ENCODE measurements around the gene LRRC18.

Gene LRRC18

GRCh38 chr10:48945441-48946130 lies 5.9 kb upstream of the LRRC18 start:
- no peak for DNase-seq

DNA sequence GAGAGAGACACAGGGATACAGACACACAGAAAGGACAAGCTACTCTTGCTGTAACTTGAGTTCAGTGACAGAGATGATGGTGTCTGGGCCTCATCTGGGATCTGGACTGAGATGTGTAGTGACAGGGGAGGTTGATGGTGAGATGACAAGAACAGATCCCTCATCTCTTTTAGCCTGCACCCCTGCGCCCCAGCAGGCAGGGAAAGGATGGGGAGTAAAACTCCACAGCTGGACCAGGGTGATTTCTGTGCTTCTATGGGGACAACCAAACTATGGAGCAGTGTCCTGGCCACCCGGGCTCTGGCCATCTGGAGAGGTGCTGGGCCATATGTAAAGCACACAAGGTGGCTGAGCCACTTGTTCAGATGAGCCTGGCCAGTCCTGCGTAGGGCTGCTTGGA lies 4.5 kb upstream of the LRRC18 start:
- DNase-seq, result no peak

GRCh38 chr10:48943096-48943495 lies 3.5 kb upstream of the LRRC18 start:
- DNase-seq, result no peak

- DNase-seq, result no peak
These were observed 1.9 kb upstream of the LRRC18 start for GRCh38 chr10:48941427-48942075.

DNA sequence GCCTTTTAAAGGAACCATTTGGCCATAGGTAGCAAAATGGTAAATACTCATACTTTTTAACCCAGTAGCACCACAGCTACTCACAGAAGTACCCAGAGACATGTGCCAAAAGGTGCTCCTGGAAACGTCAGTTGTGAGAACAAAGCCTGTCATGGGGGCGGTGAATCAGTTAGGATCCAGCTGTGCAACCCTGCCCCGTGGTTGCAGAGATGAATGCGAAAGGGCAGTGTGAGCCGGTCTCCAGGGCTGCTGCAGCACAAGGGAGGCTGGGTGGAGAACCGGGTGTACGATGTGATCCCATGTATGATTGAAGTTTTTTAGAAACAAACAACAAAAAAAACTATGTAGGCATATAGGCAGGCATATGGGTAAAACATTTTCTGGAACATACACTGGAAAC lies 1.3 kb upstream of the LRRC18 start:
- DNase-seq, result no peak

GRCh38 chr10:48940372-48940771 lies 732 bp upstream of the LRRC18 start:
- no peak for DNase-seq

- DNase-seq, result no peak
These were observed 577 bp downstream of the LRRC18 start for GRCh38 chr10:48938990-48939536.

- no peak for DNase-seq
These were observed 1.4 kb downstream of the LRRC18 start for GRCh38 chr10:48938281-48938680.

GRCh38 chr10:48937796-48938195 lies 1.8 kb downstream of the LRRC18 start:
- DNase-seq, result no peak

GRCh38 chr10:48935577-48935976 lies 4.1 kb downstream of the LRRC18 start:
- DNase-seq, result no peak

DNA sequence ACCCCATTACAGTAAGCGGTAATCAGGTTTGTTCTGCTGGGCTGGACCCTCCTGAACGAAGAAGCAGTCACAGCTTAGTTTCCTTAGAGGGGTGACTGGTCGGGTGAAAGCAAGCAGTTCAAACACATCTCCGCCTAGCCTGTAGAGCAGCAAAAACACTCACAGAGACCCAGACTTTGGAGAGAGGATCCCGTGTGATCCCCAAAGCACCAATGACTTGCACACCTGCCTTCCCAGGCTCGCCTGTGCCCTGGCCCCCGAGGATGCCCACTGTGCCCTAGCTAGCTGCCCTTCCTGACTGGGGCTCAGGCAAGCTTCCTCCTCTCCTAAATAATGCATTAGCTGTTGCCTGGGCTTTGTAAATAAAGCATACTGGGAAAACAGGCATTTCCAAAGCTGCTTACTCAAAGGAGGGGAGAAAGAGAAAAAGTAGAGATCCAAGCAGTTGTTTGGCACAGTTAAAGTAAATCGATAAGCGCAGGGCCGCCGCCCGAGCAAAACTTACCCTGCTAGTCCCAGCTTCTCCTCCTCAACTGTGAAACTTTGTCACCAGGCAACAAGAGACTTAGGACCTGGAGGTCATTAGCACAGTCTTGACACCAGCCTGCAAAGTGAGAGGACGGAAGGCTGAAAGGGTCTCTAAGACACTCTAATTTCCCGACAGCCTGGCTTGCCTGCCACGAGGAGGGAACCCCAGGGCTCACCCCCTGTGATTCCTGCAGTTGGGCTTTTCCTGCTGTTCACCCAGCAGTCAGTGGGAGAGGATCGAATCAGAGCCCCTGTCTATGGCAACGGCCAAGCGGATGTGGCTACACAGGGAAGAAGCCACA lies 4.8 kb downstream of the LRRC18 start:
- no peak for DNase-seq

DNA sequence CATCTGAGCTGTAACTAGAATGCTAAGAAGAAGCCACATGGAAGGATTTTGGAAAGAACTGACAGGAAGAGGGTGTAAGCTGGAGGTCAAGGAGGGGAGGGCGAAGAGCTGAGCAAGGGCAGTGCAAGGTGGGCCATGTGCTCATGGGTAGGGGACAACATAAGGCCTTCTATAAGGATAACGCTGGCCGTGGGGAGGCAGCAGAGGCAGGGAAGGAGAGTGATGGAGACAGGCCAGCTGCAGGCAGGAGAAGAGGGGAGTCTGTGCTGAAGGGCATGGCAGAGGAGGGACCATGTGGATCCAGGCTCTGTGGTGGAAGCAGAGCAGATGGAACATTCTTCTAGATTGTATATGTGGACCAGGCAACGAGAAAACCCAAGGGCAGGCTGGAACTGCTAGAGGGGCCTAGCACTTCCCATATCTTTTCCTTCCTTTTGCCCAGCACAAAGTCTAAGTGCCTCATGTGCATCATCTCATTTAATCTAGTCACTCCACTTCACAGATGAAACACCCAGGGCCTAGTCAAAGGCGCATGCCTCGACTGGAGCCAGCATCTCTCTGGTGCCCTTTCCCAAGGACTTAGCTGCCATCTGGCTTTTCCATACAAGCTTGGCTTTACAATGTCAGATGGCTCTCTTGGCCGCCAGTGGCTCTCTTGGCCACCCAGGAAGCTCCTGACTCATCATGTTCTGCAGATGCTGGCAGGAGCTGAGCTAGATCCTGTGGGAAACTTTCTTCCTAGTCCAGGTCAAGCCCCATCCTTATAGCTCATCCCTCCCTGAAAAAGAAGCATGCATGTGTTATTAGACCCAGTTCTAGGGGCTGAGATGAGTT lies 6.6 kb downstream of the LRRC18 start:
- DNase-seq, result no peak

DNA sequence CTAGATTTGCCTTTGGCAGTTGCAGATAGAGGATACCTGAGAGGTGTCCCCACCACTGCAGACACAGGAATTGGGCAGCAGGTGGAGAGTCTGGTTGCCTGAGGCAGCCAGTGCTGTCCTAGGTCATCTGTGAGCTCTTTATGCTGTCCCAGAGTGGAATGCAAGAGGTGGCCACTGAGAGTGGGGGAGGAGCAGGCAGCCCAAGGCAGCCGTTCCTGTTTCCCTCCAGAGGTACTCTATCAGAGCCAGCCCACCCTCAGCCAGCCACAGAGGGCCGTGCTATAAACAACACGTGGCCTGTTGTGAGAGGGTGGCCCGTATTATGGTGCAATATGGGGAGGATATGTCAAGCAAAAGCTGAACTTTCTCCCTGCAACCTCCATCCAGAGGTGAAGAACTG lies 8.5 kb downstream of the LRRC18 start:
- no peak for DNase-seq

DNA sequence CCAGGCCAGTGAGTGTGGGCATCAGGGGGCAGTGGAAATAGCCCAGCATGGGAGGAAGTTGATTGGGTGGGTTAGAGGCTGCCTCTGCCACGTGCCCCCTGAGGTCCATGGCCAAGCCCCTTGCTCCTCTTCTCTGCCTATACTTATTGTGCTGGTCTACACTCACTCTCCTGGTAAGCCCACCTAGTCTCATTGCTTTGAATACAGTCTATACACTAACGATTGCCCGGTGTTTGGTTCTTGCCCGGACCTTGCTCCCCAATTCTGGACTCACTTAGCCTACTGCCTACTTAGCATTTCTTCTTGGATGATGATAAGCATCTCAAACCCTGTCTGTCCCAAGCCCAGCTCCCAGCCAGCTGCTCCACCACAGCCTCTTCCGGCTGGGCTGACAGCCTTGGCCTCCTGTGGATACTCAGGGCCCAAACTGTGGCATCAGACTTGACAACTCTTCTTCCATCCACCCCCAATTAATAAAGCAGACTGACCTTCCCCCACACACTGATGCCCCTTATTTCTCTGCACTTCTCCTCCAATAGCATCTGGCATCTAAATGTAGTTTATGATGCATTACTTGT lies 10.1 kb downstream of the LRRC18 start:
- DNase-seq, result no peak

GRCh38 chr10:48926764-48927540 lies 12.7 kb downstream of the LRRC18 start:
- no peak for DNase-seq

DNA sequence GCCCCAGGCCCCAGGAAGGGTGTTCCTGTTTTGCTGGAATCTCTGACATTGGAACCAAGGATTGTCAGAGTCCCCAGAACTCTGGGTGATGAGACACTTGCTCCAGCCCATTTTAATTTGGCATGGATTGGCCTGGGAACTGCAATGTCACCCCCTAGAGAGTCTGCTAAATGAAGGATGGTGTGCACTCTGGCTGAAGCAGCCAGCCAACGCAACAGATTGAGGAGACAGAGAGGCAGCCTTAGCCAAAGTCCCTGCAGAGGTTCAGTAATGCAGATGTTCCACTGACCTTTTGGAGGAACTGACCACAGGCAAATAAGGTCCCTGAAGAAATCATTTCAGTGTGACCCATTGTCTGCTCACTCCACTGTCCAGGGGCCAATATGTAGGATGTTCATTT lies 13.4 kb downstream of the LRRC18 start:
- no peak for DNase-seq

DNA sequence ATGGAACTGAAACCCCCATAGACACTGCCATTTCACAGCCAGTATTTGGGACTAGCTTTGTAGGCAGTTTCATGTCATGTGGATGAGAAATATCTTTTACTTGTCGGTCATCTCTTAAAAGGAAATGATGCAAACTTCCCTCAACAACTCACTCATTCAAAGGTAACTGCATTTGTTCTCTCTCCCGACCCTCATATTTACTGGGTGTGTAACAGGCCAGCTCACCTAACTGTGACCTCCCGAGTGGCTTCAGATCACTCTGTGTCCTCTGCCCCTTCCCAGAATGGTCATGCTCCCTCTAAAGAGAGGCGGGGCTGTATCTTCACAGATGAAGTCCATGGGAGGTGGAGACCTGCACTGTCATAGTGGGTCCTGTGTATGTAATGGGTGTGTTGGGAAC lies 14.7 kb downstream of the LRRC18 start:
- no peak for DNase-seq

DNA sequence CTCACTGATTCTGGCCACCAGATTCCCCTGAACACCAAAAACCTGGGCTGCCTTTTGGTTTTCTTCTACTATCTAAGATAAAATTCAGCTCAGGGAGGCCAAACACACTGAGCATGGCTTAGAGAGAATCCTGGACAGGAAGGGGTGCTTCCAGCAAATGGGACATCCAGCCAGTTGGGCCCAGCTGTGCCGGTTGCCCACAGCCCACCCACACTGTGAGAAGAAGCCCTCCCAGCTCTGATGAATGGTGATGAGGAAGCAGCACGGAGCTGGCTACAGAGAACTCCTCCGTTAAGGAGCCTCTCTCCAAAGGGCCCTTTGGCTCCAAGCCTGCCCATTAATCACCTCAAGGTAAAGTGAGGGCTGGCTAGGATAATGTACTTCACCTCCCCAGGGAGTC lies 15.9 kb downstream of the LRRC18 start:
- DNase-seq, result no peak

GRCh38 chr10:48913674-48914073 lies 26.0 kb downstream of the LRRC18 start:
- DNase-seq, result no peak

DNA sequence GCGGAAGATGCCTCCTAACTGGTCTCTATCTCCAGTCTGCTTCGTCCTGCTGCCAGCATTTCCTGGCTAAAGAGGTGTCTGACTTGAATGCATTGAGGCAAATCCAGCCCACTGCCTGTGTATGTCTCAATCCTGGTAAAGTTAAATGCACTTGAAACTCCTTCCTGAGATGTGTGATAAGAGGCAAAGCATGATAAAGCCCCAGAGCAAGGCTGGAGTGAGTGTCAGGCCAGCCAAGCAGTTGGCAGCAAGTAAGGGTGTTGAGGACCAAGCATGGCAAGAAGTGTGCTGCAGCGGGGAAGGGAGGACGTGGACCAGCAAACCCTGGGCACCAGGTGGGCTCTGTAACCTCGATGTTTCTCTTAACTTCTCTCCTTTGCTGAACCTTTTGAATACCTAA lies 29.1 kb downstream of the LRRC18 start:
- no peak for DNase-seq

DNA sequence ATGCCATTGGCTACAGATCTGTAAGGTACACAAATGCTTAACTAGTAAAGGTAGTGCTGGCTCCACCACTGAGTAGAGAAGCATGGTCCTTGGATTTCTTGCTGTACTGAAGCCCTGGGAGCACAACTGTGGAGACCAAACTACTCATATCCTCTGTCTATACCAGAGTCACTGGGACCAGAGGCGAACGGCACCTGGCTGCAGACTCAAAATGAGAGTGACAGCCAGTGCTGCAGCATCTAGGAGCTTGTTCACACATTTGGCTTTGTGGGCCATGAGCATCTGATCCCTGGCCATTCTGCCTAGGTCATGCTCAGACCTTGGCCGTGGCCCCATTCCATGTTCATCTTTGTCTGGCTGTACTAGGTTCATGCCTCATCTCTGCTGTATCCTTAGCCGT lies 31.9 kb downstream of the LRRC18 start:
- DNase-seq, result no peak

DNA sequence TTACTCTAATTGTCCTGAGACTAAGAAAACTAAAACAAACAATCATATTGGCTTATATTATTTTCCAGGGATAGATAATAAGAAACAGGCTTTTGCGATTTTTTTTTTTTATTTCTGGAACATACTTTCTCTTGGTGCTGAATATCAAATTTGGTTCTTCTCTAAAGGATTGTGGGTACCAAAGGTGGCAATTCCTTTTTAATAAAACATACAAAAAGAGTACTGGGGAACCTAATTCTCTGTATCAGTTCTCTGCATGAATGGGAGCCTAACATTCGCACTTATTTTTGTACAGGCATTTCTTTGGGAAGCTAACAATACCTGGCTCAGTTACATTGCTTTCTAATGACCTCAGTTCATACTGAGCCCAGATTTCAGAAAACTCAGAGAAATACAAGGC lies 32.8 kb downstream of the LRRC18 start:
- no peak for DNase-seq

All from NCI-H1105 treated with DMSO at 0.1 percent for 48 hours (cell line).